GM19238 (cell line): ENCODE data around the gene MT1X.
"Not testable (repeated sequence)": the region's sequence is repeated elsewhere in the genome, so short reads cannot be mapped to it uniquely, and the experiment has no call there.

Experiments used
- DNase-seq: peaks from one replicate; pipeline ENCODE4 v3.0.0; 2011; ENCODE audit warnings: low spot score; ENCODE audit not compliant: insufficient read length

Gene MT1X

GRCh38 chr16:56653218-56653617, 29.1 kb upstream of the MT1X start:
- DNase-seq, result no peak

- DNase-seq, result peak; percentile 30
Observed at GRCh38 chr16:56657555-56658326, 24.5 kb upstream of the MT1X start, which contains the start of gene MT1F. Gene MT1F, plus strand, starts transcription at chr16:56657959. Its CDS starts 100 bp downstream, at chr16:56658059.

GRCh38 chr16:56658327-56658875, 23.9 kb upstream of the MT1X start:
- DNase-seq, result no peak

DNA sequence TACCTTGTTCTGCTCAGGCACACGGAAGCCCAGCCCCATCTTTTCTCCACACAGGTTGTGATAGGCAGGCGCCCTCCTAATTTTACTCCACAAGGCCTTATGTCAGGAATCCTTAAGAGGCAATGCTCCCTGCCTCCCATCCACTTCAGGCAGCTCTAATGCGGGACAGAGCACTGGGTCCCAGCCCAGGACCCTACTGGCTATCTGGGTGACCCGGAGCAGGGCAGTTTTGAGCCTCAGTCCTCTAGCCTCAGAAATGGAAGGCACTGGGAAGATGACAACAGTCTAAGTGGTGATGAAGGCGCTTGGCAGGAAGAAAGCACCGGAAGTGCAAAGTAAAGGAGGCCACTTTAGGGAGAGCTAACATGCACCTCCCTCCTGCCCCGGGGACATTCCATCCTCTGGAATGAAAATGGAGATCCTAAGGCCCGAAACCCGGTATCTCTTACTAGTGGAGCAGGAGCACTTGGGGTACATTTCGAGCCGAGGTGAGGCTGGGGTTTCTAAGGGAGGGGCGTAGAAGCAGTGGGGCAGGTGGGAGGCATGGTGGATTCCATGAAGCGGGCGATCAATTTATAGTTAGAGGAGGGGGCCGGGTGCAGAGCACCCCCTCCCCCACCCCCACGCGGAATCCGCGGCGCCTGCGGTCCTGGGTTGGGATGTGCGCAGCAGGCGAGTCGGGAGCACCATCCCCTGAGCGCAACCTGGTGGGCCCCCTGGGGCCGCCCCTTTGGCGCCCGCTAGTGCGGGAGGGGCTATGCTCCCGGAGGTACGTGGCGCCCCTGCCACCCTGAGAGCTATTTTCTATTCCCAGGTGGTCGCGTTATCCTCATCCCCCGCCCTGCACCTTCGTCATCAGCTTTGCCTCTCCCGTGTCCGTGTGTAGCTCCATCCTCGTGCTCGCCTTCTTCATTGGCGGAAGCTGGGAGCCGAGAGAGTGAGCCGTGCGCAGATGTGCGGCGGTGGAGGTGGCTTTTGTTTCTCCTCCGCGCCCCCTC, 19.6 kb upstream of the MT1X start:
- no peak for DNase-seq

GRCh38 chr16:56664506-56664905, 17.8 kb upstream of the MT1X start:
- DNase-seq, result no peak

- DNase-seq, result not testable (repeated sequence)
Observed at GRCh38 chr16:56665286-56666261, 16.7 kb upstream of the MT1X start.

- no peak for DNase-seq
Observed at GRCh38 chr16:56667581-56668571, 14.4 kb upstream of the MT1X start, which contains the start of gene MT1G. Gene MT1G, minus strand, starts transcription at chr16:56668065. Its CDS starts 72 bp downstream, at chr16:56667993.

- DNase-seq, result no peak
Observed at GRCh38 chr16:56669005-56669839, 13.0 kb upstream of the MT1X start, which contains the start of gene MT1H. Gene MT1H, plus strand, starts transcription at chr16:56669814. Its CDS starts 71 bp downstream, at chr16:56669885.

DNA sequence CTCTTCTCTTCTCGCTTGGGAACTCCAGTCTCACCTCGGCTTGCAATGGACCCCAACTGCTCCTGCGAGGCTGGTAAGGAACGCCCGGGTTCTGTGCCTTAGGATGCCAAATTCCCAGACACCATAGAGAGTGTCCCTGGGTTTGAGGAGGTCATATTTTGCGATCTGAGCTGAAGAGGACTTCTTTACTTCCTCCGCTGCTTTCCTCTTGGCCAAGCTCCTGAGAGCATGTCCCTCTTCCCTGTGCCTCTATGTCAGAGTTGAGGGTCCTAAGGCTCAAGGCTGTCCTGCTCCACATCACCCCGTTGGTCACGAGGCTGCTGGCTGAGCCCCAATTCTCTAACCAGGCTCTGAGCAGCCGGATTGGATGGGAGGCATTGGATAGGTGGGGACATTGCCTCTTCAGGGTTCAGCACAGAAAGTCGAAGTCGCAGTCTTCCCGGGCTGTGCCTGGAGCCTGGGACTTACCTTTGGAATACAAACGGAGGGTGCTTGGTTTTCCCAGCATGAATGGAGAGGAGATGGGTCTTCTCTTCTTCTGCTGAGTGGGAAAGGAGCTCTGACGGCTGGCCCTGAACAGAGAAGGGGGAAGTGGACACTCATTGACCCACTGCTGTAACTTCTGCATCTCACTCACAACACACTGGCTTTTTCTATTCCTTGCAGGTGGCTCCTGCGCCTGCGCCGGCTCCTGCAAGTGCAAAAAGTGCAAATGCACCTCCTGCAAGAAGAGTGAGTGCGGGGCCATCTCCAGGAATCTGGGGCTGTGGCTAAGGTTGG, 12.2 kb upstream of the MT1X start:
- DNase-seq, result no peak

- DNase-seq, result no peak
Observed at GRCh38 chr16:56670620-56670934, 11.7 kb upstream of the MT1X start.

DNA sequence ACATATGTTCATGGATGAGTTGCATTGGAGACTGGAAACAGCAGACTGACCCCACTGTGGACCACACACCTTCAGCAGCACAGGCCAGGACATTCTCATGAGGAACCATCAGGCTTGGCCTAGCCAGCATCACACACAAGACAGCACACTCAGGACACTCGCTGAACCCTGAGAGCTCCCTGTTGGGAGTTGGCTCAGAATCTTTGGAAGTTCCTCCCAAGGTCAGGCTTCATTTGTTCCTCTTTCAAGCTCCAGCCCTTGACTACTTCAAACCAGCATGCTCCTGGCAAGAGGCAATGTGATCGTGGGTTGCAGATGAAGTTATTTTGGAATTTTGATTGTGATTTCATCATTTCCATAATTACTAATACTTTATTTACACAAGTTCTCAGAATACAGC, 10.6 kb upstream of the MT1X start:
- DNase-seq, result not testable (repeated sequence)

GRCh38 chr16:56672171-56672570, 10.1 kb upstream of the MT1X start:
- DNase-seq, result not testable (repeated sequence)

GRCh38 chr16:56672761-56673536, 9.3 kb upstream of the MT1X start:
- no peak for DNase-seq

GRCh38 chr16:56673921-56674320, 8.3 kb upstream of the MT1X start:
- no peak for DNase-seq

- DNase-seq, result not testable (repeated sequence)
Observed at GRCh38 chr16:56674570-56674969, 7.7 kb upstream of the MT1X start.

DNA sequence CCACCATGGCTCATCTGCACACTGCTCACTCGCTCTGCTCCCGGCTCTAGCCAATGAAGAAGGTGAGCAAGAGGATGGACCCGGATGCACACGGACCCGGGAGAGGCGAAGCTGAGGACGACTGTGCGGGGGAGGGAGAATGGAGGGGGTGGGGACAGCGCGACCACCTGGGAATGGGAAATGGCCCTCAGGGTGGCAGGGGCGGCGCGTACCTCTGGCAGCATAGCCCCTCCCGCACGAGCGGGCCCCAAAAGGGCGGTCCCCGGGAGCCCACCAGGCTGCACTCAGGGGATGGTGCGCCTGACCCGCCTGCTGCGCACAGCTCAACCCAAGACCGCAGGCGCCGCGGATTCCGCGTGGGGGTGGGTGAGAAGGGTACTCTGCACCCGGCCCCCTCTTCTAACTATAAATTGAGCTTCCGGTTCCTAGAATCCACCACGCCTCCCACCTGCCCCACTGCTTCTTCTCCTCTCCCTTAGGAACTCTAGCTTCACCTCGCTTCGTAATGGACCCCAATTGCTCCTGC, 6.5 kb upstream of the MT1X start:
- DNase-seq, result no peak

- no peak for DNase-seq
Observed at GRCh38 chr16:56677474-56677873, 4.8 kb upstream of the MT1X start.
